ENCODE measurements around the gene SHF. TPM values are rescaled to one million over a fixed set of nuclear protein-coding genes. Genes with fewer than 3 reads are reported as not detected.
"Not testable (repeated sequence)": the region's sequence is repeated elsewhere in the genome, so short reads cannot be mapped to it uniquely, and the experiment has no call there.

SHF gene, protein sequence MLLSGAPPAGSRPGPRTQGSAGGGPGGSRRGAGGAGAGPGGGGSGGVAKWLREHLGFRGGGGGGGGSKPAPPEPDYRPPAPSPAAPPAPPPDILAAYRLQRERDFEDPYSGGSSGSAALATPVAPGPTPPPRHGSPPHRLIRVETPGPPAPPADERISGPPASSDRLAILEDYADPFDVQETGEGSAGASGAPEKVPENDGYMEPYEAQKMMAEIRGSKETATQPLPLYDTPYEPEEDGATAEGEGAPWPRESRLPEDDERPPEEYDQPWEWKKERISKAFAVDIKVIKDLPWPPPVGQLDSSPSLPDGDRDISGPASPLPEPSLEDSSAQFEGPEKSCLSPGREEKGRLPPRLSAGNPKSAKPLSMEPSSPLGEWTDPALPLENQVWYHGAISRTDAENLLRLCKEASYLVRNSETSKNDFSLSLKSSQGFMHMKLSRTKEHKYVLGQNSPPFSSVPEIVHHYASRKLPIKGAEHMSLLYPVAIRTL
- total RNA-seq: 2.7 TPM
- polyA plus RNA-seq: 5.7 TPM
- long read RNA-seq, donor 1: 0 reads
- long read RNA-seq, donor 2: 0 reads
- long read RNA-seq, donor 3: 0 reads
- long read RNA-seq, donor 4: 0 reads
- long read RNA-seq, donor 5: 0 reads
- long read RNA-seq, donor 6, partial matches to known transcripts: 0 of 3 reads
- long read RNA-seq, donor 6, other reads (novel, unspliced or antisense): 0 of 3 reads
- long read RNA-seq, donor 7: 0 reads
- long read RNA-seq, donor 8: 0 reads
- long read RNA-seq, donor 9: 0 reads
- long read RNA-seq, donor 10: 0 reads

- peaks cover 2 to 13% of the 10 kb centered on the region in 2 donors for H3K4me1 ChIP-seq (ENCODE audit: control insufficient read depth in 2 of 2, insufficient read depth in 2 of 2, low read length in 2 of 2)
- DNase-seq (ENCODE audit: low read depth in 6 of 9, low spot score in 9 of 9): peak; percentile 37 to 83 (median 59)
These were observed at the start of gene SHF for GRCh38 chr15:45187894-45188830. Gene SHF, minus strand, starts transcription at chr15:45187966. Its CDS starts 15 bp downstream, at chr15:45187951.

GRCh38 chr15:45236806-45237205 lies 49.0 kb upstream of the SHF start:
- 67% methylated on average over 6 of the region's 6 CpGs for WGBS
- H3K9me3 ChIP-seq (ENCODE audit: control insufficient read depth in 2 of 2, insufficient read depth in 1 of 2, low read length in 1 of 2); H3K36me3 ChIP-seq (ENCODE audit: control insufficient read depth in 2 of 2, insufficient read depth in 2 of 2, low read length in 1 of 2): not testable (repeated sequence)

More at GRCh38 chr15:45187894-45188830, at the start of gene SHF:
- H3K9me3 ChIP-seq (ENCODE audit: control insufficient read depth in 2 of 2, insufficient read depth in 1 of 2, low read length in 1 of 2): no peaks in the 10 kb centered on the region
- 2% methylated on average over 50 of the region's 57 CpGs for WGBS
- peak within 1 kb of the TSS in 1 of 2 donors; percentile 64 for H3K27ac ChIP-seq (ENCODE audit: low read depth in 1 of 2, low read length in 1 of 2)
- peaks cover 6 to 23% of the 10 kb centered on the region in 2 donors for H3K27me3 ChIP-seq (ENCODE audit: control insufficient read depth in 2 of 2, insufficient read depth in 1 of 2, low read length in 1 of 2)
- no peaks in the 10 kb centered on the region for H3K36me3 ChIP-seq (ENCODE audit: control insufficient read depth in 2 of 2, insufficient read depth in 2 of 2, low read length in 1 of 2)
- peak within 1 kb of the TSS; percentile 77 to 78 for H3K4me3 ChIP-seq (ENCODE audit: low read length in 2 of 2)

GRCh38 chr15:45234562-45235235 lies 46.9 kb upstream of the SHF start:
- no peak for DNase-seq (ENCODE audit: low read depth in 6 of 9, low spot score in 9 of 9)
- no peaks in the 10 kb centered on the region for H3K36me3 ChIP-seq (ENCODE audit: control insufficient read depth in 2 of 2, insufficient read depth in 2 of 2, low read length in 1 of 2)
- no peak overlapping the region for H3K4me3 ChIP-seq (ENCODE audit: low read length in 2 of 2)
- 69% methylated on average over 11 of the region's 11 CpGs for WGBS
- no peaks in the 10 kb centered on the region for H3K27me3 ChIP-seq (ENCODE audit: control insufficient read depth in 2 of 2, insufficient read depth in 1 of 2, low read length in 1 of 2)
- peaks cover 0 to 1% of the 10 kb centered on the region in 2 donors for H3K9me3 ChIP-seq (ENCODE audit: control insufficient read depth in 2 of 2, insufficient read depth in 1 of 2, low read length in 1 of 2)
- H3K27ac ChIP-seq (ENCODE audit: low read depth in 1 of 2, low read length in 1 of 2): no peak overlapping the region
- H3K4me1 ChIP-seq (ENCODE audit: control insufficient read depth in 2 of 2, insufficient read depth in 2 of 2, low read length in 2 of 2): no peaks in the 10 kb centered on the region

More at GRCh38 chr15:45236806-45237205, 49.0 kb upstream of the SHF start:
- H3K4me3 ChIP-seq (ENCODE audit: low read length in 2 of 2); H3K4me1 ChIP-seq (ENCODE audit: control insufficient read depth in 2 of 2, insufficient read depth in 2 of 2, low read length in 2 of 2); H3K27ac ChIP-seq (ENCODE audit: low read depth in 1 of 2, low read length in 1 of 2); DNase-seq (ENCODE audit: low read depth in 6 of 9, low spot score in 9 of 9); H3K27me3 ChIP-seq (ENCODE audit: control insufficient read depth in 2 of 2, insufficient read depth in 1 of 2, low read length in 1 of 2): not testable (repeated sequence)

- Histone ChIP-seq H3K27me3 (ENCODE audit: control insufficient read depth in 2 of 2, insufficient read depth in 1 of 2, low read length in 1 of 2) (no peaks in the 10 kb centered on the region), H3K4me1 (ENCODE audit: control insufficient read depth in 2 of 2, insufficient read depth in 2 of 2, low read length in 2 of 2) (no peaks in the 10 kb centered on the region), H3K4me3 (ENCODE audit: low read length in 2 of 2) (no peak overlapping the region), H3K36me3 (ENCODE audit: control insufficient read depth in 2 of 2, insufficient read depth in 2 of 2, low read length in 1 of 2) (no peaks in the 10 kb centered on the region), H3K27ac (ENCODE audit: low read depth in 1 of 2, low read length in 1 of 2) (no peak overlapping the region), H3K9me3 (ENCODE audit: control insufficient read depth in 2 of 2, insufficient read depth in 1 of 2, low read length in 1 of 2) (no peaks in the 10 kb centered on the region)
- 96% methylated on average over 4 of the region's 4 CpGs for WGBS
- DNase-seq (ENCODE audit: low read depth in 6 of 9, low spot score in 9 of 9): no peak
These were observed 44.2 kb upstream of the SHF start for GRCh38 chr15:45231864-45232562.

GRCh38 chr15:45231132-45231531 lies 43.4 kb upstream of the SHF start:
- Histone ChIP-seq H3K4me3 (ENCODE audit: low read length in 2 of 2) (no peak overlapping the region), H3K9me3 (ENCODE audit: control insufficient read depth in 2 of 2, insufficient read depth in 1 of 2, low read length in 1 of 2) (no peaks in the 10 kb centered on the region), H3K36me3 (ENCODE audit: control insufficient read depth in 2 of 2, insufficient read depth in 2 of 2, low read length in 1 of 2) (no peaks in the 10 kb centered on the region), H3K4me1 (ENCODE audit: control insufficient read depth in 2 of 2, insufficient read depth in 2 of 2, low read length in 2 of 2) (no peaks in the 10 kb centered on the region), H3K27me3 (ENCODE audit: control insufficient read depth in 2 of 2, insufficient read depth in 1 of 2, low read length in 1 of 2) (no peaks in the 10 kb centered on the region), H3K27ac (ENCODE audit: low read depth in 1 of 2, low read length in 1 of 2) (no peak overlapping the region)
- no peak for DNase-seq (ENCODE audit: low read depth in 6 of 9, low spot score in 9 of 9)
- 86% methylated on average over 3 of the region's 3 CpGs for WGBS

GRCh38 chr15:45230245-45230965 lies 42.6 kb upstream of the SHF start:
- Histone ChIP-seq H3K4me1 (ENCODE audit: control insufficient read depth in 2 of 2, insufficient read depth in 2 of 2, low read length in 2 of 2) (no peaks in the 10 kb centered on the region), H3K4me3 (ENCODE audit: low read length in 2 of 2) (no peak overlapping the region), H3K27me3 (ENCODE audit: control insufficient read depth in 2 of 2, insufficient read depth in 1 of 2, low read length in 1 of 2) (no peaks in the 10 kb centered on the region), H3K9me3 (ENCODE audit: control insufficient read depth in 2 of 2, insufficient read depth in 1 of 2, low read length in 1 of 2) (no peaks in the 10 kb centered on the region), H3K27ac (ENCODE audit: low read depth in 1 of 2, low read length in 1 of 2) (no peak overlapping the region), H3K36me3 (ENCODE audit: control insufficient read depth in 2 of 2, insufficient read depth in 2 of 2, low read length in 1 of 2) (no peaks in the 10 kb centered on the region)
- 0% methylated on average over 1 of the region's 1 CpG for WGBS
- no peak for DNase-seq (ENCODE audit: low read depth in 6 of 9, low spot score in 9 of 9)

DNA sequence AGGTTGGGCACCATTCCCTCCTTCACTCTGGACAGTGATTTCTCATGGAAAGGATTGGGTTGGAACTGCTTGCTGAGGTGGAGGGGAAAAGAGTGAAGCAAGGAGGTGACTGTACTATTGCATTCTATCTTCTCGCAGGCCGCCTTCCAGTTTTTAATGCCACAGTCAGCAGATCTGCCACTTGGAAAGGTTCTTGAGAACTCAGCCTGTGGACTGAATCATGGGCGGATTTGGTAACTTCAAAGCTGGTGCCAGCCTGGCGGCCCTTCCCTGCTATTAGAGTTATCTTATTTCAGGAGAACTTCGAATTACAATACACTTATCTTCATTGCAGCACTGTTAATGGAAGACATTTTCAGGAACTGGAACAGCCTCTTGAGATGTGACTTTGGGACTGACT lies 41.2 kb upstream of the SHF start:
- 77% methylated on average over 5 of the region's 5 CpGs for WGBS

More for the DNA sequence above, 41.2 kb upstream of the SHF start:
- no peaks in the 10 kb centered on the region for H3K36me3 ChIP-seq (ENCODE audit: control insufficient read depth in 2 of 2, insufficient read depth in 2 of 2, low read length in 1 of 2)
- H3K27ac ChIP-seq (ENCODE audit: low read depth in 1 of 2, low read length in 1 of 2): no peak overlapping the region
- H3K9me3 ChIP-seq (ENCODE audit: control insufficient read depth in 2 of 2, insufficient read depth in 1 of 2, low read length in 1 of 2): no peaks in the 10 kb centered on the region
- DNase-seq (ENCODE audit: low read depth in 6 of 9, low spot score in 9 of 9): no peak
- H3K27me3 ChIP-seq (ENCODE audit: control insufficient read depth in 2 of 2, insufficient read depth in 1 of 2, low read length in 1 of 2): no peaks in the 10 kb centered on the region
- H3K4me1 ChIP-seq (ENCODE audit: control insufficient read depth in 2 of 2, insufficient read depth in 2 of 2, low read length in 2 of 2): no peaks in the 10 kb centered on the region
- no peak overlapping the region for H3K4me3 ChIP-seq (ENCODE audit: low read length in 2 of 2)
